Muscle of leg (tissue), 11 donors: Measurements from ENCODE around the gene CLSTN1. TPM values are rescaled to one million over a fixed set of nuclear protein-coding genes. Genes with fewer than 3 reads are reported as not detected.

Experiments
- DNase-seq: peaks from one replicate; pipeline ENCODE4 v3.0.0; 2013
- H3K27ac ChIP-seq: one replicate; pipeline ENCODE4 v1.5.1; 2013; ENCODE audit warnings: mild to moderate bottlenecking, low read length, control low read depth
- H3K27me3 ChIP-seq: one replicate; pipeline ENCODE4 v1.6.1; 2013; ENCODE audit warnings: low read length; ENCODE audit not compliant: control insufficient read depth, insufficient read depth
- H3K36me3 ChIP-seq: one replicate; pipeline ENCODE4 v1.6.1; 2013; ENCODE audit warnings: low read length; ENCODE audit not compliant: control insufficient read depth, insufficient read depth
- H3K4me1 ChIP-seq: one replicate; pipeline ENCODE4 v1.6.1; 2013; ENCODE audit warnings: low read length; ENCODE audit not compliant: control insufficient read depth, insufficient read depth
- H3K4me3 ChIP-seq: one replicate; pipeline ENCODE4 v1.5.1; 2013; ENCODE audit warnings: low read length, control low read depth
- H3K9me3 ChIP-seq: replicated peaks from 2 replicates; pipeline ENCODE4 v1.6.1; 2013; ENCODE audit warnings: low read depth, low read length; ENCODE audit not compliant: control insufficient read depth
- WGBS: methylation state at CpG from one replicate; pipeline ENCODE4 v1.1.5; 2013; ENCODE audit warnings: missing lambda C conversion rate; ENCODE audit not compliant: insufficient coverage; 5-methylcytosine and 5-hydroxymethylcytosine counted together
- polyA plus RNA-seq, 8 donors: library from polyadenylated mRNA; unstranded; fragments of 120-200 nt; gene quantifications; one replicate each; pipeline versions ENCODE4 v1.2.1 to v1.2.3, GENCODE V29; 2013; ENCODE audit warnings: inconsistent platforms in 1 of 8, low replicate concordance in 1 of 8; ENCODE audit not compliant: insufficient read length in 8 of 8, insufficient read depth in 1 of 8
- total RNA-seq: library from RNA; stranded (reverse); fragments of 120-200 nt; gene quantifications from one replicate; pipeline ENCODE4 v1.2.4, GENCODE V29; 2013

The CLSTN1 gene
- total and polyA plus RNA-seq, 9 donors, result 39.3 to 102 (median 82.5) TPM

DNA sequence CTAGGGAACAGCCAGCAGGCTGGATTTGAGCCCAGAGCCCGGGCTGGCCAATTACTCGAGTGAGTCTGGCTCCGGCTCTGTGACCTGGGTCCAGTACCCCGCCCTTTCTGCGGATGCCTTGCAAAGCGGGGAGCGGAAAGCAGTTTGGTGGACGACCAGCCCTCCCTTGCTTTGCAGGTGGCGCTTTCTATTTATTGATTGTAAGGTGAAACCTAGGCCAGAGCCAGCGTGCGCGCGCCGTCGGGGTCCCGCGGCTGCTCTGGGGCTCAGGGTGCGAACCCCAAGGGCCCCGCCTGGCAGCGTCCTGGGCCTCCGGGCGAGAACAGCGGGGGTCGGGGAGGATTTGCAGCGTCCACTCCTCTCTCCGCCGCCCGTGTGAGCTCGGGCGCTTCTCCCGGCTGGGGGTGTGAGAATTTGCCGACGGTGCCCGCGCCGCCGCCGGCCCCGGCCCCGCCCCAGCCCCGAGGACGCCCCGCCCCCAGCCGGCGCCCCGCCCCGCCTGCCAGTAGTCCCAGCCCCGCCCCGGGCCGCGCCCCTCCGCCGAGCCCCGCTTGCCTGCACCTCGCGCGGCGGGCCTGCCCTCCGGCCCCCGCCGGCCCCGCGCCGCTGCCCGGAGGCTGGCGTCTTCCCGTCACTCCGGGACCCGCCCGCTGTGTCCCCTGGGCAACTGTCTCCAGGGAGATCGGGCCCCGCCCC, 134.6 kb downstream of the CLSTN1 start:
- H3K4me1 ChIP-seq, result peaks cover 33% of the 10 kb centered on the region
- 1% methylated on average over 55 of the region's 72 CpGs for WGBS
- no peaks in the 10 kb centered on the region for H3K9me3 ChIP-seq
- no peak overlapping the region for H3K27ac ChIP-seq
- peaks cover 55% of the 10 kb centered on the region for H3K27me3 ChIP-seq
- H3K36me3 ChIP-seq, result no peaks in the 10 kb centered on the region
- H3K4me3 ChIP-seq, result peak overlapping the region; percentile 48
- DNase-seq, result peak; percentile 57

DNA sequence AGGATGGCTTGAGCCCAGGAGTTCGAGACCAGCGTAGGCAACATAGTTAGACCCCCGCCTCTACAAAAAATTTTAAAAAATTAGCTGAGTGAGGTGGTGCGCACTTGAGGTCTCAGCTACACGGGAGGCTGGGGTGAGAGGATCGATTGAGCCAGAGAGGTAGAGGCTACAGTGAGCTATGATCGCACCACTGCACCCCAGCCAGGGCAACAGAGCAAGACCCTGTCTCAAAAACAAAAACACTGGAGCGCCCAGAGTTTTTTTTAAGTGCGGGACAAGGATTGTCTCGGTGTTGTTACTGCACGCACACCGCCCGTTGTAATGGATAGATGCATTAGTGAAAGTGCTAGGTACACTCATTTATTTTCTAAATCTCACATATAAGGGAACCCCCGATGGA, 135.2 kb downstream of the CLSTN1 start:
- 79% methylated on average over 5 of the region's 14 CpGs for WGBS
- Histone ChIP-seq H3K36me3 (no peaks in the 10 kb centered on the region), H3K27me3 (peaks cover 50% of the 10 kb centered on the region), H3K9me3 (no peaks in the 10 kb centered on the region), H3K27ac (no peak overlapping the region), H3K4me1 (peaks cover 33% of the 10 kb centered on the region), H3K4me3 (peak overlapping the region; percentile 48)
- DNase-seq, result no peak

DNA sequence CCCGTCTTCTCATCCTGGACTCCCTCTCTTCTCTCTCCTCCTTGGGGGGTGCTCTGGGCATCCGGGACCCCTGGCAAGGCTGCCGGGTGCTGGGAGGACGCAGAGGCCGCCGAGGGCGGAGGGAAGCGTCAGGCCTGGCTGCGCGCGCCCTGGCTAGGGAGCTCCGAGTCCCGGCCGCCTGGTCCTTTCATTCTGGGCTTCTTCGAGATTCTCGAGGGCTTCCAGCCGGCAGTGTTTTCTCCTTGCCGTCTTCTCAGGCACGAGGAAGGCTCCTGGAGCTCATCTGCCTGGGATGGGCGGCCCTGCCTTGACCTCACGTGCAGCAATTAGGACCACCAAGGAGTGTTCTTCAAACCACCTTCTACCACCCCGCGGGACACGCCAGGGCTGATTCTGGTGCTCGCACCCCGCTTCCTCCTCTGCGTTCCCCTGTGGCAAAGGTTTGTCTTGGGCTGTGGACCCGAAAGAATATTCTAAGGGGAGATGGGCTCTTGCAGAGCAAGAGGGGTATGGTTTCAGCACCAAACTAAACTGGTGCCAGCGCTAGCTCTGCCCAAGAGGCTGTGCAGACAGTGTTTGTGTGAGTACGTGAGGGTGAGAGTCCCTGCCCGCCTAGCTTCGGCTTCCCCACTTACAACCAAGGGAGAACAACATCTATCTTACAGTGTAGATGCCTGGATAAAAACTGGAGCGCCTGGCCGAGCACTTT, 135.7 kb downstream of the CLSTN1 start:
- WGBS, result 1% methylated on average over 28 of the region's 34 CpGs
- Histone ChIP-seq H3K36me3 (no peaks in the 10 kb centered on the region), H3K27ac (no peak overlapping the region), H3K9me3 (no peaks in the 10 kb centered on the region), H3K27me3 (peaks cover 49% of the 10 kb centered on the region), H3K4me1 (peaks cover 33% of the 10 kb centered on the region), H3K4me3 (peak overlapping the region; percentile 54)
- DNase-seq, result no peak

DNA sequence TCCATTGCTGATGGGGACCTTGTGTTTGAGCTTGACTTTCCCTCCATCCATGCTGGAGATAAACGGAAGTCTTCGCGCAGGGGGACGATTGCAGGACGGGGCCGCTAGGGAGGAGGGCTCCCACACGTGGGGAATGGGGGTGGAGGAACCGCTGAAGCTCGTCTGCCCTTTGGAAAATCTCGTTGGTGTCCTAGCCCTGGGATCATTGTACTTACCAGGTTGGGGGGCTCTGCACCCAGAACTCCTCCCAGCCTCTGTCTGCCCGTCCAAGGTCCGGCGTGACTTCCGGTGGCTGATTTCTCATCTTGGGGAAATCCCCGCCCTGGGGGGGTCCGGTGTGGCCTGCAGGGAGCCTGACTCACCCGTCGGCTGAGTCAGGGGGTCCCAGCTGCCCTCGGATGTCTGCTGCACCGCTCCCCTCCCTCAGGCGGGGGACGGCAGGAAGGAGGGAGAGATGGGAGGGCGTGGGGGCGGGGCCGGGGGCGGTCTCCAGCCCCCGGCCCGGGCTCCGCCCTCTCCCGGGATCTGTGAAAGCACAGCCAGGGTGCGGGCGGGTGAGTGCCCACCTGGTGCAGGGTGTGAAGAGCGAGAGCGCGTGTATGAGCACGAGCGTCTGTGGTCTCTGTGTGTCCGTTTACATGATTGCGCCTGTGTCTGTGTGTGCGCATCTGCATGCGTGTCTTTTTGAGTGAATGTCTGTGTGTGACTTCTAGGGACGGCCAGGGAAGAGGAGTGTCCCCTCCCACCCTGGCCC, 136.5 kb downstream of the CLSTN1 start:
- no peaks in the 10 kb centered on the region for H3K9me3 ChIP-seq
- peaks cover 47% of the 10 kb centered on the region for H3K27me3 ChIP-seq
- peaks cover 33% of the 10 kb centered on the region for H3K4me1 ChIP-seq
- peak; percentile 60 for DNase-seq
- under 1% methylated on average over 26 of the region's 42 CpGs for whole genome bisulfite sequencing
- H3K4me3 ChIP-seq, result peak overlapping the region; percentile 54
- no peaks in the 10 kb centered on the region for H3K36me3 ChIP-seq
- no peak overlapping the region for H3K27ac ChIP-seq

DNA sequence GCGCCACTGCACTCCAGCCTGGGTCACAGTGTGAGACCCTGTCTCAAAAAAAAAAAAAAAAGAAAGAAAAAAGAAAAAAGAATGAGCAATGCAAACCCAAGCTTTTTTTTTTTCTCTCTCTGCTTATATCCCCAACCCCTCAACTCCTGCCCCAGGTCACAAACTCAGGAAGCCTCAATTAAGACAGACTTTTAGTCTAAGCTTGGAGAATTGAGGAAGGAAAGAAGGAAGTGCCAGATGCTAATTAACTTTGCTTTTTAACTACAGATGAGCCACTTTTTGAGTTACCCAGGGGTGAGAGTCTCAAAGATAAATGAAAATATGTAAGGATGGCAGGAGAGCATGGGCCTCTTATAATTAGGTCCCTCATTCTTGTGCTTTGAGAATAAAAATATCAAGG, 139.0 kb downstream of the CLSTN1 start:
- Histone ChIP-seq H3K4me1 (peaks cover 24% of the 10 kb centered on the region), H3K4me3 (no peak overlapping the region), H3K9me3 (no peaks in the 10 kb centered on the region), H3K27me3 (peaks cover 23% of the 10 kb centered on the region), H3K36me3 (no peaks in the 10 kb centered on the region), H3K27ac (no peak overlapping the region)
- no peak for DNase-seq
- no CpG with 5 or more reads among the region's 1 CpG for WGBS

DNA sequence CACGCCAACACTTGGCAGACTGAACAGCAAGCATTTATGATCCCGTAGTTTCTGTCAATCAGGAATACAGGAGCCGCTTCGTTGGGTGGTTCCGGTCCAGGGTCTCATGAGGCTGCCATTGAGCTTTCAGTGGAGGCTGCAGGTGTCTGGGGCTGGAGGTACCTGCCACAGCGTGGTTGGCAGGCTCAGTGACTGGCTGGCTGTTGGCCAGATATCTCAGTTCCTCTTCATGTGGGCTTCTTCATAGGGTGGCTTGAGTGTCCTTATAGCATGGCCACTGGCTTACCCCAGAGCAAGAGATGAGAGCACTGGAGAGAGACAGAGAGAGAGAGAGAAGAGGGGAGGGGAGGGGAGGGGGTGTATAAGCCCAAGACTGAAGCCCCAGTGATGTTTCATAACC, 142.9 kb downstream of the CLSTN1 start:
- DNase-seq, result no peak
- no peaks in the 10 kb centered on the region for H3K36me3 ChIP-seq
- H3K27me3 ChIP-seq, result no peaks in the 10 kb centered on the region
- no peaks in the 10 kb centered on the region for H3K4me1 ChIP-seq
- no peak overlapping the region for H3K27ac ChIP-seq
- no peaks in the 10 kb centered on the region for H3K9me3 ChIP-seq
- no peak overlapping the region for H3K4me3 ChIP-seq
- 83% methylated on average over 6 of the region's 6 CpGs for WGBS

DNA sequence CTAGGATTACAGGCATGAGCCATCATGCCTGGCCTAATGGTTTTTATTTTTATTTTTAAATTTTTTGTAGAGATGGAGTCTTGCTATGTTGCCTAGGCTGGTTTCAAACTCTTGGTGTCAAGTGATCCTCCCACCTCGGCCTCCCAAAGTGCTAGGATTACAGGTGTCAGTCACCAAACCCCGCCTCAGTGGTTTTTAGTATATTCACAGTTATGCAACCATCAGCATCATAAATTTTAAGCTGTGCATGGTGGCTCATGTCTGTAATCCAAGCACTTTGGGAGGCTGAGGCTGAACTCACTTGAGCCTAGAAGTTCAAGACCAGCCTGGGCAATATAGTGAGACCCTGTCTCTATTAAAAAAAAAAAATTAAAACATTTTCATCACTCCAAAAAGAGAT, 143.7 kb downstream of the CLSTN1 start:
- no peak for DNase-seq
- Histone ChIP-seq H3K9me3 (no peaks in the 10 kb centered on the region), H3K27ac (no peak overlapping the region), H3K36me3 (no peaks in the 10 kb centered on the region), H3K27me3 (no peaks in the 10 kb centered on the region), H3K4me3 (no peak overlapping the region), H3K4me1 (no peaks in the 10 kb centered on the region)
- WGBS, result 80% methylated on average over 1 of the region's 2 CpGs

Other genes with a start within 250 kb of the CLSTN1 start
- 6.9 TPM for gene TMEM201, start 235.1 kb downstream of the CLSTN1 start, total RNA-seq
- gene TMEM201, start 235.1 kb downstream of the CLSTN1 start, polyA plus RNA-seq, result 10 to 100 TPM; 14.8 to 22.2 (median 20.0) TPM
- gene PIK3CD, start 172.2 kb downstream of the CLSTN1 start, total RNA-seq, result 1.4 TPM
- gene PIK3CD, start 172.2 kb downstream of the CLSTN1 start, polyA plus RNA-seq, result 1 to 10 TPM; 2.1 to 3.5 (median 2.5) TPM
- 60.1 TPM for gene CTNNBIP1, start 86.3 kb upstream of the CLSTN1 start, total RNA-seq
- gene CTNNBIP1, start 86.3 kb upstream of the CLSTN1 start, polyA plus RNA-seq, result 10 to 100 TPM; 47.3 to 81.1 (median 58.5) TPM
- 53.9 TPM for gene LZIC, start 119.4 kb upstream of the CLSTN1 start, total RNA-seq
- gene LZIC, start 119.4 kb upstream of the CLSTN1 start, polyA plus RNA-seq, result 10 to 100 TPM; 39.1 to 54.2 (median 51.1) TPM
- 13.2 TPM for gene NMNAT1, start 119.5 kb upstream of the CLSTN1 start, total RNA-seq
- gene NMNAT1, start 119.5 kb upstream of the CLSTN1 start, polyA plus RNA-seq, result 10 to 100 TPM; 10.8 to 13.1 (median 12.1) TPM
- 5.7 TPM for gene RBP7, start 173.3 kb upstream of the CLSTN1 start, total RNA-seq
- 1 to 10 TPM; 1.9 to 5.7 (median 3.3) TPM for gene RBP7, start 173.3 kb upstream of the CLSTN1 start, polyA plus RNA-seq
- 27.3 TPM for gene UBE4B, start 209.0 kb upstream of the CLSTN1 start, total RNA-seq
- 10 to 100 TPM; 35.7 to 45.1 (median 42.1) TPM for gene UBE4B, start 209.0 kb upstream of the CLSTN1 start, polyA plus RNA-seq